Smooth muscle cell (in vitro differentiated cells): Measurements from ENCODE around the gene A1CF. TPM values are rescaled to one million over a fixed set of nuclear protein-coding genes. Genes with fewer than 3 reads are reported as not detected.

Experiments used
- DNase-seq: peaks from one replicate; lab custom pipeline; 2025; ENCODE audit not compliant: unreplicated experiment; lab: John Stamatoyannopoulos, UW
- H2AFZ ChIP-seq: fragments of 200-600 bp; sonication (generic); 2 replicates; pipeline ENCODE4 v1.6.0; 2016; ENCODE audit warnings: antibody characterized with exemption, low read depth, mild to moderate bottlenecking
- H3F3A ChIP-seq: fragments of 200-600 bp; sonication (generic); 2 replicates; pipeline ENCODE4 v1.6.0; 2017; ENCODE audit warnings: antibody characterized with exemption, low read depth
- H3K27ac ChIP-seq: fragments of 200-600 bp; sonication (generic); 2 replicates; pipeline ENCODE4 v1.5.1; 2016; ENCODE audit warnings: low read depth, mild to moderate bottlenecking
- H3K27me3 ChIP-seq: fragments of 200-600 bp; sonication (generic); 2 replicates; pipeline ENCODE4 v1.6.1; 2016; ENCODE audit warnings: low read depth, mild to moderate bottlenecking
- H3K36me3 ChIP-seq: fragments of 200-600 bp; sonication (generic); 2 replicates; pipeline ENCODE4 v1.5.1; 2016; ENCODE audit warnings: low read depth
- H3K4me1 ChIP-seq: fragments of 200-600 bp; sonication (generic); 2 replicates; pipeline ENCODE4 v1.5.1; 2016; ENCODE audit warnings: low read depth
- H3K4me2 ChIP-seq: fragments of 200-600 bp; sonication (generic); 2 replicates; pipeline ENCODE4 v1.6.0; 2016; ENCODE audit warnings: mild to moderate bottlenecking
- H3K4me3 ChIP-seq: fragments of 200-600 bp; sonication (generic); 2 replicates; pipeline ENCODE4 v1.5.1; 2016; ENCODE audit warnings: mild to moderate bottlenecking
- H3K79me2 ChIP-seq: fragments of 200-600 bp; sonication (generic); 2 replicates; pipeline ENCODE4 v1.6.0; 2016; ENCODE audit warnings: low read depth, mild to moderate bottlenecking
- H3K9ac ChIP-seq: fragments of 200-600 bp; sonication (generic); 2 replicates; pipeline ENCODE4 v1.6.0; 2016; ENCODE audit warnings: low read depth
- H3K9me3 ChIP-seq: fragments of 200-600 bp; sonication (generic); replicated peaks from 2 replicates; pipeline ENCODE4 v1.5.1; 2016; ENCODE audit warnings: low read depth
- H4K20me1 ChIP-seq: fragments of 200-600 bp; sonication (generic); 2 replicates; pipeline ENCODE4 v1.6.0; 2016; ENCODE audit warnings: low read depth
- CTCF ChIP-seq: fragments of 200-600 bp; sonication (generic); IDR thresholded peaks from 2 replicates; pipeline ENCODE4 v1.5.1; 2017; ENCODE audit warnings: borderline replicate concordance, mild to moderate bottlenecking, antibody characterized with exemption; ENCODE audit not compliant: insufficient read depth, poor library complexity, severe bottlenecking
- WGBS: methylation state at CpG from one replicate; pipeline ENCODE4 v1.1.7; 2016; ENCODE audit warnings: low lambda C conversion rate; 5-methylcytosine and 5-hydroxymethylcytosine counted together
- polyA plus RNA-seq: library from polyadenylated mRNA; unstranded; fragments of >200 nt; fragmentation: Nextera tagmentation; extraction: Ambion mirVana; gene quantifications from 2 replicates; pipeline ENCODE4 v1.2.1, GENCODE V29; 2016
- total RNA-seq: library from RNA; depleted of rRNA; stranded (reverse); fragments of >200 nt; gene quantifications from 2 replicates; pipeline ENCODE4 v1.2.3, GENCODE V29; 2014

The A1CF gene
- total and polyA plus RNA-seq, 2 experiments from 2014 or later: not detected

- no peak overlapping the region for H2AFZ ChIP-seq
- no peaks in the 10 kb centered on the region for H3K4me1 ChIP-seq
- DNase-seq: no peak
- H3K27ac ChIP-seq: no peak overlapping the region
- no peak overlapping the region for H3K4me3 ChIP-seq
- H3K79me2 ChIP-seq: no peaks in the 10 kb centered on the region
- no peaks in the 10 kb centered on the region for H3K27me3 ChIP-seq
- no peaks in the 10 kb centered on the region for H3F3A ChIP-seq
- no peak overlapping the region for H3K9ac ChIP-seq
- H4K20me1 ChIP-seq: no peaks in the 10 kb centered on the region
- no peak for TF ChIP-seq CTCF
- no peaks in the 10 kb centered on the region for H3K9me3 ChIP-seq
- WGBS: 51% methylated on average over 5 of the region's 5 CpGs
- no peak overlapping the region for H3K4me2 ChIP-seq
- H3K36me3 ChIP-seq: no peaks in the 10 kb centered on the region
Measured at GRCh38 chr10:50857579-50857978, 27.8 kb downstream of the A1CF start.

GRCh38 chr10:50855461-50855860, 30.0 kb downstream of the A1CF start:
- no peak for TF ChIP-seq CTCF

GRCh38 chr10:50855015-50855414, 30.4 kb downstream of the A1CF start:
- H4K20me1 ChIP-seq: no peaks in the 10 kb centered on the region
- WGBS: 81% methylated on average over 2 of the region's 2 CpGs
- H3K4me2 ChIP-seq: no peak overlapping the region
- no peaks in the 10 kb centered on the region for H3K79me2 ChIP-seq
- H2AFZ ChIP-seq: no peak overlapping the region
- no peaks in the 10 kb centered on the region for H3K36me3 ChIP-seq
- H3K27ac ChIP-seq: no peak overlapping the region
- no peak overlapping the region for H3K9ac ChIP-seq
- no peaks in the 10 kb centered on the region for H3K27me3 ChIP-seq
- no peaks in the 10 kb centered on the region for H3F3A ChIP-seq
- H3K9me3 ChIP-seq: no peaks in the 10 kb centered on the region
- H3K4me3 ChIP-seq: no peak overlapping the region
- peaks cover 21% of the 10 kb centered on the region for H3K4me1 ChIP-seq
- DNase-seq: no peak
- TF ChIP-seq CTCF: no peak

More at GRCh38 chr10:50855461-50855860, 30.0 kb downstream of the A1CF start:
- no peaks in the 10 kb centered on the region for H3K27me3 ChIP-seq
- no peaks in the 10 kb centered on the region for H3K36me3 ChIP-seq
- H3K4me2 ChIP-seq: no peak overlapping the region
- H3F3A ChIP-seq: no peaks in the 10 kb centered on the region
- WGBS: 64% methylated on average over 1 of the region's 1 CpG
- no peak overlapping the region for H3K9ac ChIP-seq
- no peaks in the 10 kb centered on the region for H4K20me1 ChIP-seq
- no peak overlapping the region for H3K27ac ChIP-seq
- DNase-seq: no peak
- H2AFZ ChIP-seq: no peak overlapping the region
- H3K9me3 ChIP-seq: no peaks in the 10 kb centered on the region
- H3K4me1 ChIP-seq: peaks cover 16% of the 10 kb centered on the region
- H3K79me2 ChIP-seq: no peaks in the 10 kb centered on the region
- H3K4me3 ChIP-seq: no peak overlapping the region

- Histone ChIP-seq H3K27ac (no peak overlapping the region), H3K36me3 (no peaks in the 10 kb centered on the region), H3K4me1 (peaks cover 28% of the 10 kb centered on the region), H3K4me3 (no peak overlapping the region), H3K4me2 (no peak overlapping the region), H3K27me3 (no peaks in the 10 kb centered on the region), H2AFZ (no peak overlapping the region), H3K9ac (no peak overlapping the region), H3F3A (no peaks in the 10 kb centered on the region), H4K20me1 (no peaks in the 10 kb centered on the region), H3K9me3 (no peaks in the 10 kb centered on the region), H3K79me2 (no peaks in the 10 kb centered on the region)
- WGBS: 90% methylated on average over 3 of the region's 3 CpGs
- no peak for DNase-seq
- no peak for TF ChIP-seq CTCF
Measured at GRCh38 chr10:50853557-50853956, 31.9 kb downstream of the A1CF start.
